CMK (cell line): ENCODE measurements around the gene PDE1A.

Experiments
- DNase-seq: peaks from one replicate; pipeline ENCODE4 v3.0.0-alpha.2; 2010; ENCODE audit warnings: low read depth

The PDE1A gene

DNA sequence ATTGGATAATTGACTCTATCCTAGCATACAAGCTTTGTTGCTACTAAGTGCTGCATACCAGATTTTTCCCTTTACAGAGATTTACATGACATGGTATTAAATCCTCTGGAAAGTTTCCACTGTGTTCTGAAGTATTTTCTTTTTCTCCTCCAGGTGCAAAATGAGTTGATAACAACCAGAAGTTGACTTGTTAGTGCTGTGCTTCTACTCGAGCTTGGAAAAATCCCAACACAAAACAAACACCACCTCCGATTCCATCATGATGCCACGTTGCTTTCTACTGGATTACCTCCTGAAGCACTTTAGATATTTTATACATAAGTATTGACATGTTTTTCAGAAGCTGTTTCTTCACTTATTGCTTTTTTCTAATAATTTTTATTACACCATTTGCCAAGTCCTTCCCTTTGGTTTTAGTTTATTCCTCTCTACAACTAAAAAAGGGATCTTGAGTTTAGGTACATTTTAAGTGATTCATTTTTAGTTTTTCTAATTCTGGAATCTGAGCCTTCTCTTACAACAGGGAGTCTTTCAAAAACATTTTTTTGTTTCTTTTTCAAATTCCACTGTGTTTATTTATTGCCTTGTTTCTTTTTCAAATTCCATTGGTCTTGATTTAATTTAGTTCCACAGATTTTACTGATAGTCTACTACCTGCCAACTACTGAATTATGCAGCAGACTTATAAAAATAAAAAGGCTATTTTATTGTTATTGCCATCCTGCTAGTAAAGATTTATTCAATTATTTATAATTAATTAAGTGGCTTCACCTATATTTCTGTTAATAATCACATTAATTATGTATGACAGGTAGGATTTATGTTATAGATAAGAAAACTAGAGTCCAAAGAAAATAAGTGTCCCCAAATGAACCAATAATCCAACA, 297.8 kb downstream of the PDE1A start:
- DNase-seq: no peak

DNA sequence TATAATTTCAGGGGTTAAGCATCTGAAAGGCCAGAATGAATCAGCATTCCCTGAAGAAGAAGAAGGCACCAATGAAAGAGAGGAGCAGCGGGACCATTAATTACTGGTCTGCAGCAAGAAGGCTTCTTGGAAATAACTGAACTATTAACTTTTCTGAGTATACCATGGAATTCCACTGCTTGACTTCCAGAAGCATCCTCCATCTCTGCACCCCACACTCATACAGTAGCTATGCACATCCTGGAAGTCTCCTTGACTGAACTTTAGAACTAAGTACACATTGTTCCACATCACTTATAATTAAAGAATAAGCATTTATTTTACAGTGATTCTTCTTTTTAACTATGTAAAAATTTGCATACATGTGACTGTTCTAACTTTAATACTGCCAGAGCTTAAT, 309.6 kb downstream of the PDE1A start:
- DNase-seq: no peak

DNA sequence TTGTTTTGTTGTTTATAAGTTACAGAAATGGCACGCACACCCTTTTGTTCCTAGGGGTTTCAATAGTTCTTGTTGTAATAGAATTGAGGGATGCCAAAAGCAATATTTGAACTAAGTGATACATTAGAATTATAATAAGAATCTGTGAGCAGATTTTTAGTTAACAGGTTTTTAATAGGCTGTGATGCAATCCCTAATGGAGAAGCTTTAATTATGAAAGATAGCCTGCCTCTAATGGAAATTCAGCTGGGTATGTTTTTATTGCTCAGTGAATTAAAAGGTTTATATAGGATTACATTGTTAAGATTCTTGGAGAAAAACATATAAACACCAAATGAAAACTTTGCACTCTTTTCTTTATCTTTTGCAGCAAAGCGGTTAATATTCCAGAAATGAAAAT, 310.1 kb downstream of the PDE1A start:
- no peak for DNase-seq

DNA sequence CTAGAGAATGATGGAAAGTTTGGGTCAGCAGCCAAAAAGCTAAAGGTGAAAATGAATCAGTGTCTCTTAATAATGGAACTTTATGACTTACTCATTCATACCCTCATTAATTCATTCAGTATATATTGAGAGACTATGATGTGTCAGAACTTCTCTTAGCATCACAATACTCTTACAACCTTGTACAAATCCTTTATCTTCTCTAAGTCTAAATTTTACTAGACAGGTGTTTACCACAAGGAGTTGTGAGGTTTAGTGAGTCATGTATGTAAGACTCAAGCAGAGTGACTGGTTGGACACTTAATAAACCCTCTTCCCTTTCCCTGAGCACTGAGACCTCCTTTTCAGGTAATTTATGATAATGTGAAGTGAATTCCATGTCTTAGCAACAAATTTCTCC, 311.6 kb downstream of the PDE1A start:
- no peak for DNase-seq

DNA sequence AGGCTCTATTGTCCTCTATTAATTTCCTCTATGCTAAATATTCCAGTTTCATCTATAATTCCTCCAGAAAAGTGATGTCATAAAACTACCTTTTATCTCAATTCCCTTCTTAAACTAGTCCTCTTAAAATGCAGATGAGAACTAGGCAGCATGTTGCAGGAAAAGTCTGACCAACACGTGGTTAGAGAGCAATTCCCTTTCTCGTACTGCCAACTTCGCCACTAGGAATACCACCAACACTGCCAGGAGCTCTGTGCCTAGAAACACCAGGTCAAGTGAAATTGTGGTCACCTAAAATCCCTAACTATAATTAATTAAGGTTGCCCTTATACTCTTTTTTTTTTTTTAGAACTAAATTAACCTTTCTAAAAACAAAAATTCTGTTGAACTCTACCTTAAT, 313.5 kb downstream of the PDE1A start:
- DNase-seq: no peak

DNA sequence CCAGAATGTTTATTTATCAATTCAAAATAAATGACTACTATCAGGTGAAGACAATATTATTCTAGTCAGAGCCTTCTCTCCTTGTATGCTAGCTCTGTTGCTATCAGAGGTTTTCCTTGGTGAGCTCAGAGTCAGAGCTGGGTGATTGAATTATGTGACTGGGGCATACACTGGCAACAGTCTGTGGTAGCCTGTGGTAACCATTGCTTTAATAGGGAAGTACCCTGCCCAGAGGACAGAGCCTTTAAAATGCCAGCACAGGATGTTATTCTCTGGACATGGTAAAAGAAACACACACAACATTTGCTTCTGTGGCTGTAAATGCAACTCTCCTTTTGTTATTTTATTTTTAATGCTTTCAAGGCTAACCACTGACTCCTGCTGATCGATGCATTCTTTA, 316.5 kb downstream of the PDE1A start:
- DNase-seq: no peak

DNA sequence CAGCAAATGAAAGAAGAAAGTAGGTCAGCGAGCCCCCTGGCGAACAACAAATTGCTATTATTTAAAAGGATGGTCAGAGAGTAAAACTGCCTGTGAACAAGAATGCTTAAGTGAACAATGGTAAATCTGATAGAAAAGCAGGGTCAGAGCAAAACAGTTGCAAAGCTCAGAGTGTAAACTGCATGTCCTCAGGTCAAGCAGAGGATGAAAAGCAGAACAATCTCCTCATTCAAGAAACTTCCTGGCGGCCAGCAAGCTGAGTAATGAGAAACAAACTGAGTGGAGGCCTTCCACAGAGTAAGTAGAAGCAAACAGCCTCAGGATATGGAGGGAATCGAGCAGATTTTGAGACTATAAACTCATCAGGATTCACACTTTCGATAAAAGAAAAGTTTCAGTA, 323.3 kb downstream of the PDE1A start:
- DNase-seq: no peak

DNA sequence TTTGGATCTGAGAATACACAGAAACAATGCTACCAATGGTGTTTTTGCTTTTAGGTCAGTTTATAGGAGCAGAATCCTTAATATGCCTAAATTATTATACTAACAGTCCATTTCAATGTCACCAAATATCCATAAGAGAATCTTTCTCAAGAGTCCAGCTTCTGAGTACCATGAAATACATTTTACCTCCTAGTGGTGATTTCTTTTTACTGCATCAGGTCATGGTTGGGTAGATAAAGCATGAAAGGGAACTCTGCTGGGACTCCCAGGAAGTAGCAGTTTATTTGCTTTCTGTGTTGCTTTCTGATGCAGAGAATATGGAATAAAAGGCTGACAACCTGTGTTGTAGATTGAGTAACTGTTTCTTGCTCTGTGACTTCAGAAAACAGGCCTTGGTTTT, 325.6 kb downstream of the PDE1A start:
- DNase-seq: peak; percentile 8

DNA sequence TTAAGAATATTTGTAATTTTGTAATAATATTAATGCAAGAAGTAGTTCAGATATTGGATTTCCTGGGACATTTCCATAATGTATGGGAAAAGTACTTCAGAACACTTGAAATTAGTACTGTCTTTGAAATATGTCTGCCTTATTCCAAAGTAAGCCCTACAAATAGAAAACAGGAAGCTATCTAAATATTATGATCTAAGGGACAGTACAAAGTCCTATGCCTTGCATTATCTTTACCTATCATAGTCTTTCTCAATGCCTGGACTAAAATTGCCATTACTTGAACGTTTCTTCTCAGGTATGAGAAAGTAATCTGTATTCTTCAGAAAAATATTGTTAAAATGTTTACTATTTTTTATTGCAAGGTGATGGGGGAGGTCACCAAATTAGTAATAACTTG, 328.2 kb downstream of the PDE1A start:
- no peak for DNase-seq

DNA sequence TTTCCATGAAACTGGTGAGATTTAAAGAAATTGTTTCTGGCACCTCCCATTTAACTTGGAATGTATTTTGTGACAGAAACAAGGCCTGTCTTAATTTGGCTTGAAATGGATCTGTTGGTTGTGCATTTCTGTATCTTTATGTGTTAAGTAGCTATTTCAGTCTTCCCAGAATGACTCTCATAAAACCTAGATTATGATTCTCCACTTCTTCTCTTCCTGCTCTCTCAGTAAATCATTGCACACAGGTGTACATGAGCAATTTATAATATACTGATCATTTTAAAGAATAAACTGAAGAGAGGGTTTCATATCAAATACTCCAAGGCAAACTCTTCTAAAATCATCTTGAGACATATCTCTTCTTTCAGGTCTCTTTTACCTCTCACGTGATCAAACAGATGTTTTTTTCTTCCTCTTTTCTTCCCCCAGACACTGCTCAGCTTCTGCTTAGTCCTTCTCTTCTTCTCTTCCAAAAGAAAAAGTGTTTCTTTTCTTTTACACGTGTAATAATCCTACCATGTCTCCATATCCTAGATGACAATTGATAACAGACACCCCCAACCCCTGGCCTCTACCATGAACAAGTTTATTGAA, 329.2 kb downstream of the PDE1A start:
- DNase-seq: no peak

DNA sequence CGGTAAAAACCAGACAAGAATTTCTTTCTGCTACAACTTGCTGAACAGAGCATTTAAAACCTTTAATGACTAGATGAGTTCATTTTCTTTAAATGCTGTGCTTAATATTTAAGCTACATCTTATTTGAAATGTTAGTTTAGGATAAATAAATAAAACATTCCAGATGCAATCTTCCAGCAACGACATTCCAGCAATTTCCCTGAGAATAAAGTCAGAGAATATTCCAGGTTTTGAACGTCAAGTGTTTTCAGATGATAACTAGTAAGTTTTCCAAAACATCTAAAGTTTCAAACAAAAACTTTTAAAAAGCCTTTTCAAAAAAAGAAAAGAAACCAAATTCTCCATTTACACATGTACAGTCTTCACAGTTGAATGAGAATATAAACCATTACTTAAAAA, 336.4 kb downstream of the PDE1A start:
- no peak for DNase-seq
